Loucy (cell line): ENCODE measurements around the gene DNLZ.

Experiments
- CTCF ChIP-seq: fragments of 200-600 bp; sonication (generic); conservative IDR thresholded peaks from 2 replicates; pipeline ENCODE4 v1.5.1; 2014; ENCODE audit warnings: mild to moderate bottlenecking, antibody characterized with exemption, low read length
- EZH2phosphoT487 ChIP-seq: fragments of 200-600 bp; IDR thresholded peaks from 2 replicates; pipeline ENCODE4 v1.6.1; 2018; ENCODE audit warnings: antibody characterized with exemption, mild to moderate bottlenecking, moderate library complexity, borderline replicate concordance

GRCh38 chr9:136361754-136362449 is 1.6 kb downstream of the DNLZ start:
- TF ChIP-seq CTCF: no peak
- no peak for TF ChIP-seq EZH2phosphoT487
